Astrocyte (in vitro differentiated cells and primary cell): ENCODE measurements around the gene A3GALT2.

Experiments used
- CTCF ChIP-seq: IDR thresholded peaks from 2 replicates; pipeline ENCODE4 v1.5.1; 2011; ENCODE audit warnings: low read depth, mild to moderate bottlenecking, inconsistent platforms, low read length, moderate library complexity; ENCODE audit not compliant: insufficient read depth
- EZH2 ChIP-seq: IDR thresholded peaks from 2 replicates; pipeline ENCODE4 v1.6.1; 2012; ENCODE audit warnings: mild to moderate bottlenecking, low read length, inconsistent platforms; ENCODE audit not compliant: insufficient read depth

- TF ChIP-seq CTCF (no peak), EZH2 (no peak)
Observed at GRCh38 chr1:33299461-33300155, 21.3 kb downstream of the A3GALT2 start.
